Stimulated activated CD8-positive, alpha-beta memory T cell treated with anti-CD3 and anti-CD28 coated beads, Interleukin-4, amount 100 ng/mL, for 1 hour (primary cell): Measurements from ENCODE around the gene FUT6.
"Not testable (repeated sequence)": the region's sequence is repeated elsewhere in the genome, so short reads cannot be mapped to it uniquely, and the experiment has no call there.

Experiments
- DNase-seq, 2 donors: peaks; one replicate each; pipeline ENCODE4 v3.0.0-alpha.2; 2020; ENCODE audit warnings: low read depth in 2 of 2, low spot score in 1 of 2

Gene FUT6

GRCh38 chr19:5839065-5840017 is at the start of gene FUT6:
FUT6 (minus strand) TSS chr19:5839702; CDS start chr19:5832567, 7,135 bp downstream.
- no peak for DNase-seq

GRCh38 chr19:5884065-5884811 is 44.7 kb upstream of the FUT6 start:
- DNase-seq = not testable (repeated sequence)

GRCh38 chr19:5883157-5883873 is 43.8 kb upstream of the FUT6 start:
- not testable (repeated sequence) for DNase-seq

- DNase-seq = no peak
These were observed 43.0 kb upstream of the FUT6 start for GRCh38 chr19:5882421-5882968.

- DNase-seq = no peak
These were observed 42.2 kb upstream of the FUT6 start for GRCh38 chr19:5881543-5882299.

- DNase-seq = no peak
These were observed 41.1 kb upstream of the FUT6 start for GRCh38 chr19:5880604-5881078.

GRCh38 chr19:5880196-5880595 is 40.7 kb upstream of the FUT6 start:
- no peak for DNase-seq

- DNase-seq = no peak
These were observed 38.4 kb upstream of the FUT6 start for GRCh38 chr19:5877882-5878281.

- no peak for DNase-seq
These were observed 37.9 kb upstream of the FUT6 start for GRCh38 chr19:5877427-5877826.

GRCh38 chr19:5874496-5874895 is 35.0 kb upstream of the FUT6 start:
- not testable (repeated sequence) for DNase-seq

GRCh38 chr19:5873617-5874199 is 34.2 kb upstream of the FUT6 start:
- no peak for DNase-seq

- no peak for DNase-seq
These were observed 31.5 kb upstream of the FUT6 start for GRCh38 chr19:5870986-5871394.

- DNase-seq = no peak
These were observed 28.0 kb upstream of the FUT6 start for GRCh38 chr19:5867201-5868136.

- DNase-seq = no peak
These were observed 26.3 kb upstream of the FUT6 start for GRCh38 chr19:5865772-5866171.

GRCh38 chr19:5864725-5865486 is 25.4 kb upstream of the FUT6 start:
- no peak for DNase-seq

- DNase-seq = no peak
These were observed 24.7 kb upstream of the FUT6 start for GRCh38 chr19:5864013-5864720.

GRCh38 chr19:5863030-5863665 is 23.6 kb upstream of the FUT6 start:
- no peak for DNase-seq
